Esophagus muscularis mucosa (tissue), 4 donors: ENCODE results near the gene ASAP3. TPM values are rescaled to one million over a fixed set of nuclear protein-coding genes. Genes with fewer than 3 reads are reported as not detected.
A peak's percentile ranks its signal among the peaks of the same experiment; 100 is the strongest.

Experiments used
- DNase-seq: peaks from one replicate; pipeline ENCODE4 v3.0.0-alpha.2; 2017; ENCODE audit errors: extremely low spot score
- H3K27ac ChIP-seq, 4 donors: fragments of 200-600 bp; sonication (generic); replicated peaks in 1 of 4; 1 replicate in 3 of 4; 2 replicates in 1 of 4; pipeline ENCODE4 v1.5.1; 2016 to 2019; ENCODE audit warnings: mild to moderate bottlenecking in 1 of 4
- H3K27me3 ChIP-seq, 4 donors: fragments of 200-600 bp; sonication (generic); one replicate each; pipeline versions ENCODE4 v1.5.1 to v1.6.0; 2016 to 2019
- H3K36me3 ChIP-seq, 4 donors: fragments of 200-600 bp; sonication (generic); one replicate each; pipeline ENCODE4 v1.5.1; 2016 to 2019
- H3K4me1 ChIP-seq, 4 donors: fragments of 200-600 bp; sonication (generic); one replicate each; pipeline ENCODE4 v1.5.1; 2016 to 2019
- H3K4me3 ChIP-seq, 4 donors: fragments of 200-600 bp; sonication (generic); 1 replicate in 2 of 4; 2 replicates in 2 of 4; pipeline ENCODE4 v1.5.1; 2016 to 2019; ENCODE audit warnings: mild to moderate bottlenecking in 4 of 4, moderate library complexity in 1 of 4
- H3K9me3 ChIP-seq, 4 donors: fragments of 200-600 bp; sonication (generic); 1 replicate in 3 of 4; 2 replicates in 1 of 4; pipeline ENCODE4 v1.5.1; 2016 to 2019
- CTCF ChIP-seq, 3 experiments: fragments of 200-600 bp in 2 of 3; fragments of 450-650 bp in 1 of 3; sonication (generic) in 2 of 3; IDR thresholded peaks; one replicate each; pipeline ENCODE4 v1.5.1; 2017 to 2019; ENCODE audit warnings: antibody characterized with exemption in 3 of 3, mild to moderate bottlenecking in 2 of 3, moderate library complexity in 1 of 3
- EP300 ChIP-seq: sonication (generic); formaldehyde crosslinking; IDR thresholded peaks from one replicate; pipeline ENCODE4 v1.6.1; 2017; ENCODE audit warnings: antibody characterized with exemption
- POLR2A ChIP-seq: fragments of 450-650 bp; IDR thresholded peaks from one replicate; pipeline ENCODE4 v1.6.1; 2017; ENCODE audit warnings: antibody characterized with exemption, moderate library complexity, mild to moderate bottlenecking, low read depth
- POLR2AphosphoS5 ChIP-seq, 2 donors: sonication (generic); formaldehyde crosslinking; IDR thresholded peaks; one replicate each; pipeline ENCODE4 v1.6.1; 2017; ENCODE audit warnings: antibody characterized with exemption in 2 of 2
- WGBS: methylation state at CpG from one replicate; pipeline ENCODE4 v1.1.5; 2018; 5-methylcytosine and 5-hydroxymethylcytosine counted together
- intact Hi-C: fragments of 100-400 bp; cut with DNase I; formaldehyde crosslinking; loops from one replicate; pipeline ENCODE4 v1.15.1; 2023
- total RNA-seq, 4 donors: library from RNA; depleted of rRNA; stranded (reverse); fragments of >200 nt; gene quantifications; one replicate each; pipeline versions ENCODE4 v1.1.0 to v1.2.1, GENCODE V29; 2016

ASAP3 gene
- total RNA-seq, 4 donors from 2014 or later: 25.3 to 32.8 (median 27.9) TPM

GRCh38 chr1:23461050-23461449 lies 22.9 kb downstream of the ASAP3 start:
- Histone ChIP-seq H3K4me1 (peaks cover 0 to 6% (median 2%) of the 10 kb centered on the region in 4 donors), H3K4me3 (no peak overlapping the region), H3K27me3 (no peaks in the 10 kb centered on the region), H3K27ac (no peak overlapping the region), H3K36me3 (peaks cover 0 to 12% (median under 1%) of the 10 kb centered on the region in 4 donors), H3K9me3 (no peaks in the 10 kb centered on the region)
- DNase-seq: no peak
- intact Hi-C loops: no loop called here
- no peak for TF ChIP-seq CTCF (IDR thresholded peaks at IDR 0.05)
- TF ChIP-seq EP300: no peak
- TF ChIP-seq POLR2A: no peak
- TF ChIP-seq POLR2AphosphoS5 (IDR thresholded peaks at IDR 0.05): no peak
- 86% methylated on average over 3 of the region's 3 CpGs for WGBS

GRCh38 chr1:23460519-23460918 lies 23.5 kb downstream of the ASAP3 start:
- H3K27ac ChIP-seq: no peak overlapping the region
- H3K36me3 ChIP-seq: peaks cover 0 to 17% (median 5%) of the 10 kb centered on the region in 4 donors
- H3K9me3 ChIP-seq: no peaks in the 10 kb centered on the region
- no peak overlapping the region for H3K4me3 ChIP-seq
- 73% methylated on average over 4 of the region's 4 CpGs for WGBS
- no peak for DNase-seq
- TF ChIP-seq CTCF (IDR thresholded peaks at IDR 0.05) (no peak), POLR2AphosphoS5 (IDR thresholded peaks at IDR 0.05) (no peak), POLR2A (no peak), EP300 (no peak)
- intact Hi-C loops: no loop called here
- H3K4me1 ChIP-seq: peaks cover 0 to 9% (median 0%) of the 10 kb centered on the region in 4 donors
- H3K27me3 ChIP-seq: no peaks in the 10 kb centered on the region

GRCh38 chr1:23459338-23459757 lies 24.6 kb downstream of the ASAP3 start:
- Histone ChIP-seq H3K9me3 (no peaks in the 10 kb centered on the region), H3K27ac (no peak overlapping the region), H3K4me1 (peaks cover 0 to 9% (median 0%) of the 10 kb centered on the region in 4 donors), H3K36me3 (peaks cover 0 to 29% (median 17%) of the 10 kb centered on the region in 4 donors), H3K27me3 (no peaks in the 10 kb centered on the region), H3K4me3 (no peak overlapping the region)
- intact Hi-C loops: no loop called here
- WGBS: 83% methylated on average over 2 of the region's 2 CpGs
- no peak for DNase-seq
- no peak for TF ChIP-seq POLR2AphosphoS5 (IDR thresholded peaks at IDR 0.05)
- no peak for TF ChIP-seq POLR2A
- no peak for TF ChIP-seq EP300
- TF ChIP-seq CTCF (IDR thresholded peaks at IDR 0.05): no peak

- Histone ChIP-seq H3K27ac (peak overlapping the region; percentile 15 to 54 (median 42)), H3K36me3 (peaks cover 0 to 34% (median 26%) of the 10 kb centered on the region in 4 donors), H3K4me1 (peaks cover 0 to 25% (median 21%) of the 10 kb centered on the region in 4 donors), H3K9me3 (no peaks in the 10 kb centered on the region), H3K4me3 (no peak overlapping the region), H3K27me3 (no peaks in the 10 kb centered on the region)
- intact Hi-C loops: no loop called here
- TF ChIP-seq EP300 (no peak), POLR2A (no peak), POLR2AphosphoS5 (IDR thresholded peaks at IDR 0.05) (no peak), CTCF (IDR thresholded peaks at IDR 0.05) (no peak)
- WGBS: 85% methylated on average over 5 of the region's 5 CpGs
- DNase-seq: no peak
Observed at GRCh38 chr1:23456226-23456625, 27.8 kb downstream of the ASAP3 start.

- no peak for DNase-seq
- Histone ChIP-seq H3K4me3 (no peak overlapping the region), H3K4me1 (peaks cover 10 to 39% (median 21%) of the 10 kb centered on the region in 4 donors), H3K27ac (peak overlapping the region in 2 of 4 donors; percentile 17 to 50), H3K9me3 (no peaks in the 10 kb centered on the region), H3K27me3 (no peaks in the 10 kb centered on the region), H3K36me3 (peaks cover 0 to 48% (median 42%) of the 10 kb centered on the region in 4 donors)
- intact Hi-C loops: no loop called here
- TF ChIP-seq CTCF (IDR thresholded peaks at IDR 0.05) (no peak), EP300 (no peak), POLR2AphosphoS5 (IDR thresholded peaks at IDR 0.05) (no peak), POLR2A (no peak)
- WGBS: 100% methylated on average over 3 of the region's 3 CpGs
Observed at GRCh38 chr1:23453455-23454000, 30.5 kb downstream of the ASAP3 start.
